Ramos (cell line): Measurements from ENCODE around the gene LRCOL1.

ENCODE experiments used
- in situ Hi-C: fragments of 300-500 bp; cut with MboI; formaldehyde crosslinking; loops from one replicate; pipeline ENCODE4 v1.14.3; 2022; ENCODE audit warnings: low sequenced_read_pairs; ENCODE audit not compliant: unreplicated experiment

Gene LRCOL1

GRCh38 chr12:132620113-132620898 is 9.9 kb upstream of the LRCOL1 start:
- in situ Hi-C loops = no loop called here

- in situ Hi-C loops = loop anchor here (10.0 kb wide), 1 partner anchor 205 kb away; no protein-coding TSS in a partner anchor
These were observed 9.2 kb upstream of the LRCOL1 start for GRCh38 chr12:132619386-132620112.

- in situ Hi-C loops = loop anchor here (10.0 kb wide), 1 partner anchor 204 kb away; no protein-coding TSS in a partner anchor
These were observed 8.6 kb upstream of the LRCOL1 start for GRCh38 chr12:132619071-132619385.

GRCh38 chr12:132618683-132619043 is 8.3 kb upstream of the LRCOL1 start, which contains the start of gene P2RX2:
Gene P2RX2, plus strand, starts transcription at chr12:132618776. Its CDS starts 41 bp downstream, at chr12:132618817.
- in situ Hi-C loops = loop anchor here (10.0 kb wide), 1 partner anchor 204 kb away; no protein-coding TSS in a partner anchor

GRCh38 chr12:132617822-132618682 is 7.7 kb upstream of the LRCOL1 start:
- in situ Hi-C loops = loop anchor here (10.0 kb wide), 1 partner anchor 203 kb away; no protein-coding TSS in a partner anchor

GRCh38 chr12:132617135-132617701 is 6.8 kb upstream of the LRCOL1 start:
- in situ Hi-C loops = loop anchor here (10.0 kb wide), 1 partner anchor 202 kb away; no protein-coding TSS in a partner anchor

GRCh38 chr12:132615579-132616038 is 5.2 kb upstream of the LRCOL1 start:
- in situ Hi-C loops = loop anchor here (10.0 kb wide), 1 partner anchor 201 kb away; no protein-coding TSS in a partner anchor

- in situ Hi-C loops = loop anchor here (10.0 kb wide), 1 partner anchor 200 kb away; no protein-coding TSS in a partner anchor
These were observed 4.6 kb upstream of the LRCOL1 start for GRCh38 chr12:132614861-132615578.

- in situ Hi-C loops = loop anchor here (10.0 kb wide), 1 partner anchor 199 kb away; no protein-coding TSS in a partner anchor
These were observed 3.6 kb upstream of the LRCOL1 start for GRCh38 chr12:132614029-132614428.

GRCh38 chr12:132611620-132612019 is 1.2 kb upstream of the LRCOL1 start:
- in situ Hi-C loops = loop anchor here (10.0 kb wide), 1 partner anchor 197 kb away; no protein-coding TSS in a partner anchor

- in situ Hi-C loops = loop anchor here (10.0 kb wide), 1 partner anchor 196 kb away; no protein-coding TSS in a partner anchor
These were observed 652 bp upstream of the LRCOL1 start for GRCh38 chr12:132610866-132611602.

GRCh38 chr12:132608231-132609171 is 1.9 kb downstream of the LRCOL1 start:
- in situ Hi-C loops = no loop called here

- in situ Hi-C loops = no loop called here
These were observed 3.5 kb downstream of the LRCOL1 start for GRCh38 chr12:132606927-132607326.

- in situ Hi-C loops = no loop called here
These were observed 3.9 kb downstream of the LRCOL1 start for GRCh38 chr12:132606466-132606865.

GRCh38 chr12:132605892-132606291 is 4.5 kb downstream of the LRCOL1 start:
- in situ Hi-C loops = no loop called here

GRCh38 chr12:132604668-132605441 is 5.5 kb downstream of the LRCOL1 start:
- in situ Hi-C loops = no loop called here
